Transverse colon (tissue), 4 donors: ENCODE measurements around the gene PRR16. TPM values are rescaled to one million over a fixed set of nuclear protein-coding genes. Genes with fewer than 3 reads are reported as not detected.

Source experiments
- DNase-seq: peaks from one replicate; pipeline ENCODE4 v3.0.0-alpha.2; 2019
- H3K27ac ChIP-seq, 4 donors: fragments of 200-600 bp; sonication (generic); 2 replicates each; pipeline ENCODE4 v1.5.1; 2016 to 2018; ENCODE audit warnings: inconsistent platforms in 4 of 4
- H3K27me3 ChIP-seq: fragments of 200-600 bp; sonication (generic); 2 replicates; pipeline ENCODE4 v1.5.1; 2017; ENCODE audit warnings: inconsistent platforms
- H3K36me3 ChIP-seq, 4 donors: fragments of 200-600 bp; sonication (generic); 2 replicates each; pipeline ENCODE4 v1.5.1; 2017 to 2019; ENCODE audit warnings: inconsistent platforms in 4 of 4
- H3K4me1 ChIP-seq, 4 donors: fragments of 200-600 bp; sonication (generic); 2 replicates each; pipeline ENCODE4 v1.5.1; 2017 to 2020; ENCODE audit warnings: inconsistent platforms in 4 of 4
- H3K4me3 ChIP-seq, 4 donors: fragments of 200-600 bp; sonication (generic); 1 replicate in 1 of 4; 2 replicates in 3 of 4; pipeline versions ENCODE4 v1.5.1 to v1.6.1; 2017 to 2019; ENCODE audit warnings: inconsistent platforms in 4 of 4
- H3K9me3 ChIP-seq, 2 donors: fragments of 200-600 bp; sonication (generic); 2 replicates each; pipeline ENCODE4 v1.5.1; 2017 to 2019; ENCODE audit warnings: inconsistent platforms in 2 of 2
- CTCF ChIP-seq, 5 experiments: fragments of 200-600 bp in 3 of 5; fragments of 450-650 bp in 2 of 5; sonication (generic) in 3 of 5; IDR thresholded peaks; 1 replicate in 2 of 5; 2 replicates in 3 of 5; pipeline ENCODE4 v1.5.1; 2016 to 2017; ENCODE audit warnings: antibody characterized with exemption in 5 of 5, inconsistent platforms in 3 of 5, mild to moderate bottlenecking in 2 of 5, moderate library complexity in 1 of 5
- EP300 ChIP-seq: sonication (generic); formaldehyde crosslinking; IDR thresholded peaks from one replicate; pipeline ENCODE4 v1.6.1; 2017; ENCODE audit warnings: antibody characterized with exemption, low read depth
- POLR2A ChIP-seq: fragments of 450-650 bp; IDR thresholded peaks from one replicate; pipeline ENCODE4 v1.6.1; 2016; ENCODE audit warnings: antibody characterized with exemption, mild to moderate bottlenecking, moderate library complexity
- POLR2AphosphoS5 ChIP-seq, 3 donors: sonication (generic); formaldehyde crosslinking; IDR thresholded peaks; one replicate each; pipeline ENCODE4 v1.6.1; 2016; ENCODE audit warnings: antibody characterized with exemption in 3 of 3
- WGBS, 2 donors: methylation state at CpG; one replicate each; pipeline ENCODE4 v1.1.5; 2018; ENCODE audit warnings: low coverage in 1 of 2; 5-methylcytosine and 5-hydroxymethylcytosine counted together
- in situ Hi-C, 4 donors: fragments of 200-750 bp; cut with MboI; loops; one replicate each; pipeline versions ENCODE4 v1.15.0 to v1.15.1; 2017; ENCODE audit warnings: low sequenced_read_pairs in 3 of 4, low pct_ligation_motif_present in 1 of 4, low pct_unique_long_range_greater_than_20kb in 1 of 4
- intact Hi-C: fragments of 100-400 bp; cut with DNase I; formaldehyde crosslinking; loops from one replicate; pipeline ENCODE4 v1.15.1; 2023; ENCODE audit warnings: low total_unique reads
- total RNA-seq, 4 donors: library from RNA; depleted of rRNA; stranded (reverse); fragments of >200 nt; gene quantifications; one replicate each; pipeline ENCODE4 v1.1.0, GENCODE V29; 2016

The PRR16 gene
- total RNA-seq, 4 donors from 2014 or later: 2.7 to 9.7 (median 6.3) TPM

GRCh38 chr5:120535900-120536299 lies 71.8 kb downstream of the PRR16 start:
- 67 to 73% methylated on average over 1 of the region's 1 CpG for WGBS, 2 donors
- DNase-seq: no peak
- Histone ChIP-seq H3K36me3 (no peaks in the 10 kb centered on the region), H3K4me3 (no peak overlapping the region), H3K27ac (no peak overlapping the region), H3K4me1 (no peaks in the 10 kb centered on the region), H3K9me3 (no peaks in the 10 kb centered on the region), H3K27me3 (no peaks in the 10 kb centered on the region)
- intact Hi-C loops (no loop called here), in situ Hi-C loops (no loop called here)
- TF ChIP-seq EP300: no peak
- TF ChIP-seq POLR2AphosphoS5 (IDR thresholded peaks at IDR 0.05): no peak
- TF ChIP-seq POLR2A: no peak
- no peak for TF ChIP-seq CTCF (IDR thresholded peaks at IDR 0.05)

GRCh38 chr5:120538149-120538548 lies 74.0 kb downstream of the PRR16 start:
- TF ChIP-seq EP300 (no peak), POLR2AphosphoS5 (IDR thresholded peaks at IDR 0.05) (no peak), CTCF (IDR thresholded peaks at IDR 0.05) (no peak), POLR2A (no peak)
- Histone ChIP-seq H3K4me1 (no peaks in the 10 kb centered on the region), H3K36me3 (no peaks in the 10 kb centered on the region), H3K4me3 (no peak overlapping the region), H3K9me3 (no peaks in the 10 kb centered on the region), H3K27ac (no peak overlapping the region), H3K27me3 (no peaks in the 10 kb centered on the region)
- no peak for DNase-seq
- whole genome bisulfite sequencing, 2 donors: 73 to 90% methylated on average over 2 of the region's 2 CpGs
- in situ Hi-C loops (no loop called here), intact Hi-C loops (no loop called here)

GRCh38 chr5:120538644-120539043 lies 74.5 kb downstream of the PRR16 start:
- Histone ChIP-seq H3K27ac (no peak overlapping the region), H3K9me3 (no peaks in the 10 kb centered on the region), H3K27me3 (no peaks in the 10 kb centered on the region), H3K4me1 (no peaks in the 10 kb centered on the region), H3K36me3 (no peaks in the 10 kb centered on the region), H3K4me3 (no peak overlapping the region)
- intact Hi-C loops (no loop called here), in situ Hi-C loops (no loop called here)
- TF ChIP-seq POLR2AphosphoS5 (IDR thresholded peaks at IDR 0.05) (no peak), EP300 (no peak), CTCF (IDR thresholded peaks at IDR 0.05) (no peak), POLR2A (no peak)
- WGBS, 2 donors: 62 to 66% methylated on average over 2 of the region's 2 CpGs
- DNase-seq: no peak

- TF ChIP-seq POLR2AphosphoS5 (IDR thresholded peaks at IDR 0.05) (no peak), EP300 (no peak), POLR2A (no peak), CTCF (IDR thresholded peaks at IDR 0.05) (no peak)
- no peak for DNase-seq
- Histone ChIP-seq H3K27me3 (no peaks in the 10 kb centered on the region), H3K36me3 (no peaks in the 10 kb centered on the region), H3K27ac (no peak overlapping the region), H3K9me3 (no peaks in the 10 kb centered on the region), H3K4me1 (no peaks in the 10 kb centered on the region), H3K4me3 (no peak overlapping the region)
- WGBS, 2 donors: 88 to 89% methylated on average over 1 of the region's 1 CpG
- in situ Hi-C loops: no loop called here
- intact Hi-C loops: no loop called here
Observed at GRCh38 chr5:120539471-120539870, 75.4 kb downstream of the PRR16 start.
